Thyroid gland (tissue), 4 donors: Measurements from ENCODE around the gene PDCD5.

Experiments used
- CTCF ChIP-seq, 6 experiments: fragments of 200-600 bp in 3 of 6; fragments of 450-650 bp in 3 of 6; sonication (generic) in 3 of 6; IDR thresholded peaks; one replicate each; pipeline ENCODE4 v1.5.1; 2016 to 2019; ENCODE audit warnings: antibody characterized with exemption in 6 of 6, mild to moderate bottlenecking in 2 of 6, inconsistent platforms in 1 of 6, moderate library complexity in 1 of 6
- POLR2A ChIP-seq, 2 donors: fragments of 450-650 bp; IDR thresholded peaks; one replicate each; pipeline ENCODE4 v1.6.1; 2017; ENCODE audit warnings: antibody characterized with exemption in 2 of 2, mild to moderate bottlenecking in 2 of 2, moderate library complexity in 1 of 2

DNA sequence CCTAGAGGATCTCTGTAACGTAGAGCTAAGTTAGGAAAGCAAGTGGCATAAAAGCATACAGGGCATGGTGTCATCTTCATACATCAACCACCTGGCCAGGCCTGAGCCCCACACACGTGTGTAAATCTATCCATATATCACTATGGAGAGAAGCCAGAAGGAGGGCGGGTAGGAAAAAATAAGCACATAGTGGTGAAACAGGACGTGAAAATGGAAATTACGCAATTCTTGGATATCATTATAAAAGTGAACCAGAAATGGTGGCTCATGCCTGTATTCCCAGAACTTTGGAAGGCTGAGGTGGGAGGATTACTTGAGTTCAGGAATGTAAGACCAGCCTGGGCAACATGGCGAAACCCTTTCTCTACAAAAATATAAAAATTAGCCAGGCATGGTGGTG is 43.4 kb downstream of the PDCD5 start:
- TF ChIP-seq CTCF (IDR thresholded peaks at IDR 0.05) (no peak), POLR2A (IDR thresholded peaks at IDR 0.05) (no peak)
